Inflammatory macrophage treated with lipopolysaccharide for 1 hour (primary cell): ENCODE measurements around the gene PCCA.
"Not testable (repeated sequence)": the region's sequence is repeated elsewhere in the genome, so short reads cannot be mapped to it uniquely, and the experiment has no call there.

Experiments
- DNase-seq, 2 donors: peaks; one replicate each; pipeline ENCODE4 v3.0.0-alpha.2; 2020 to 2022

PCCA gene

GRCh38 chr13:100247937-100248336 lies 159.0 kb downstream of the PCCA start:
- DNase-seq = no peak

- peak; percentile 16 to 17 for DNase-seq
Measured at GRCh38 chr13:100254002-100254401, 165.1 kb downstream of the PCCA start.

- no peak for DNase-seq
Measured at GRCh38 chr13:100262404-100262803, 173.5 kb downstream of the PCCA start.

DNA sequence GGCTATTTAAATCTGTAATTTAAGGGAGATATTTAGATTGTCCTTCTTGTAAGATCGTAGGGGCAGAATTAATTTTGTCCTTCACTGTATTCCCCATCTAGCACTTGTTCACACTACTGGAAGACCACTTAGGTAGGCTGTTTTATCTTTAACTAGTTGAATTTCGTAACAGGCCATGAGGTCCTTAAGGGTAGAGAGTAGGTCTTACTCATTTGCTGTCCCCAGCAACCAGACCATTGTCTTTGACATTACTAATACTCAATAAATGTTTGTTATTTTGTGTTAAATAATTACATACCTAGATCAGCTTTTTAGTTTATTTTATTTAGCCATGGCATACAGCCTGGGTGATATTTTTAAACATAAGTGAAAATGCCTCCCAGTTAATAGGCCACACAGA lies 177.1 kb downstream of the PCCA start:
- DNase-seq = no peak

DNA sequence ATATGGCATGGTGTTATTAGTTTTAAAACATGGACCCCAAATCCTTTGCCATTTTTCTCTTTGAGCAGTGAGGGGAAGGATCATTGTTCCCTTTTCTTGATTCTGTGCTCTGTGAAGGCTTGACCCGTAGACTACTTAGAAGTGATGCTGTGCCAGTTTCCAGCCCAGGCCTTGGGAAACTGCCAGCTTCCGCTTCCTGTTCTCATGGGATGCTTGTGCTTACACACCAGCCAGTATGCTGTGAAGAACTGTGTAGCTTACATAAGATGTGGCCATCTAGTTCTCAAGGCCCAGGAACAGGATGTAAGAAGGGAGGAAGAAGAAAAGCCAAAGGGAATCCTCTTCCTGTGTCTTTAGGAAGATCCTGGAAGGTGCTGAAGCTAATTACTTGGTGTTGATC lies 180.9 kb downstream of the PCCA start:
- DNase-seq = peak; percentile 10 to 18

DNA sequence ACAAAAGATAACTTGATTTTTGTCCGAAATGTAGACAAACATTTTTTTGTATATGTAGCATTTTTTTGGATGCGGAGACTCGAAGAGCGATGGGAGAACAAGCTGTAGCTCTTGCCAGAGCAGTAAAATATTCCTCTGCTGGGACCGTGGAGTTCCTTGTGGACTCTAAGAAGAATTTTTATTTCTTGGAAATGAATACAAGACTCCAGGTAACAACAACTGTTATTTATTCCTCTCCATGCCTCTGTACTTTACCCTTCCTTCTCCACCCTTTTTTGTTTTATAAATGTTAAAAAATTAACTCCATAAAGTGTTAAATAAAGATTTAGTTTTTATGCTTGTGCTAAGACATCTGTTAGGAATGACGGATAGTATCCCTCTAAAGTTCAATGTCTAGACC lies 184.2 kb downstream of the PCCA start:
- no peak for DNase-seq

GRCh38 chr13:100273552-100273951 lies 184.7 kb downstream of the PCCA start:
- peak; percentile 17 to 38 for DNase-seq

DNA sequence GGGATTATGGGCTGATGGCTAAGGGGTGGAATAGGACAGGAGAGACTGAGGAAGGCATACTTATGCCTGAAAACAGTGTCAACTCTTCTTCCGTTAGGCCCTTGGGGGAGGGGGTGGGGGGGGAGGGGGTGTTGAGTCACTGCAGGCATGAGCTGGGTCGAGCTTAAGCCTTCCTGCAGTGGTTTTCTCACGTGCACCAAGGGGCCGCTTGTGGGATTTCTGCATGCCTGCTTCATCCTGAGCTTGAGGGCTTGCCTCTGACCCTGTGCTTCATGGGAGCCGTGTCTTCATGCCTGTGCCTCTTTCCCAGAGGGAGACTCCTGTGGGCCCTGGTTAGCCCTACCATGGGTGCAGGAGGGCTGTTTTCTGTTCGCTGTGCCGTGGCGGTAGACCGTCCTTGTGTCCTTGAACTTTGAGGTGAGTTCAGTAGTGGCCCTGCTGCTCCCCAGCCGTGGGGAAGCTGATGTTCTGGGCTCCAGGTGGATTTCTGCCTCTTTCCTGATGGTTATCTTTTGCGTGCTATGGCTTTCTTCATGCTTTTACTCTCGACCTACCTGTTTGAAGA lies 186.1 kb downstream of the PCCA start:
- no peak for DNase-seq

DNA sequence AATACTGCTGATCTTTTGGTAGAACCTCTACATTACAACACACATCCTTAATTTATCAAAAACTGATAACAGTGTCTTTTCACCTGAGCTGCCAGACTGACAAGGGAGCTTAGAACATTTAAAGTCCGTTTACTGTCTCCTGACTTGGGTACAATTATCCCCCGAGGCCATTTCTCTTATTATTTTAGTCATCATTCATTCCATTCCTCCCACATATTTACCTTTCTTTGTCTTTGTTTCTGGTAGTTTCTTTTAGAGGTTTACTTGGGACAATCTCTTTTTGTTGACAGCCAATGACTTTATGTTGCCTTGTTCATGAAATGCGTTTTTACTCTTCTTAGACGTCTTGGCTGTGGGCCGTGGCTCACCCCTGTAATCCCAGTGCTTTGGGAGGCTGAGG lies 186.9 kb downstream of the PCCA start:
- no peak for DNase-seq

DNA sequence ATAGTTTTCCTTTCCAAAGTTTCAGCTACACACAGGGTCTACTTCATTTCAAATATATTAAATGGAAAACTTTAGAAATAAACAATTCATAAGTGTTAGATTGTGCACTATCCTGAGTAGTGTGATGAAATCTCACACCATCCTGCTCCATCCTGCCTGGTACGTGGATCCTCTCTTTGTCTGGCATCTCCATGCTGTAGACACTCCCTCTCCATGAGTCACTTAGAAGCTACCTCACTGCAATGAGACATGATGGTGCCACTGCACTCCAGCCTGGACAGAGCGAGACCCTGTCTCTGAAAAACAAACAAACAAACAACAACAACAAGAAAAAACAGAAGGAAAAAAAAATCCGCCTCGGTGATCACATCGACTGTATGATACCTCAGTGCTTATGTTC lies 191.8 kb downstream of the PCCA start:
- no peak for DNase-seq

DNA sequence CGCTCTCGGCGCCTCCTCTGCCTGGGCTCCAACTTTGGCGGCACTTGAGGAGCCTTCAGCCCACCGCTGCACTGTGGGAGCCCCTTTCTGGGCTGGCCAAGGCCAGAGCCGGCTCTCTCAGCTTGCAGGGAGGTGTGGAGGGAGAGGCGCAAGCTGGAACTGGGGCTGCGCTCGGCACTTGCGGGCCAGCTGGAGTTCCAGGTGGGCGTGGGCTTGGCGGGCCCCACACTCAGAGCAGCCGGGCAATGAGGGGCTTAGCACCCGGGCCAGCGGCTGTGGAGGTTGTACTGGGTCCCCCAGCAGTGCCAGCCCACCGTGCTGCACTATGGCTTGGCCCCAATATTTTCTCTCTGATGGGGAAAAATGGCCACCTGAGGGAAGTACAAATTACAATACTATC lies 193.4 kb downstream of the PCCA start:
- not testable (repeated sequence) for DNase-seq

- DNase-seq = no peak
Measured at GRCh38 chr13:100290165-100290801, 201.4 kb downstream of the PCCA start.

GRCh38 chr13:100291624-100292023 lies 202.7 kb downstream of the PCCA start:
- DNase-seq = no peak

DNA sequence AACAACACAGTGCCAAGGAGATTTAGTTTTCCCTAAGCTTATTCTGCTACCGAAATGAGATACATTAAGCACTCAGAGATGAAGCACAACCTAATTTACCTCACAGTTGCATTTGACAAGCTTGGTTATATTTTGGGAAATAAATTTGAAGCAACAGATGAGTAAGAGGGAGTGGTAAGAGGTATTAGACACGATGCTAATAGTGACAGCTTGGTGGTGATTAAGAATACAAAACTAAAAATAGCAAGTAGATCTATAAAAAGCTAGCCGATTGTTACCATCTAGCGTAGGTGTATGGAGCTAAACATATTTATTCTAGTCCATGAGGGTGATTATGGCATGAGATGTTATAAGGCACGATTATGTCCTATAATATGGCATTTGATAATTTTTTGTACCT lies 208.5 kb downstream of the PCCA start:
- DNase-seq = no peak

DNA sequence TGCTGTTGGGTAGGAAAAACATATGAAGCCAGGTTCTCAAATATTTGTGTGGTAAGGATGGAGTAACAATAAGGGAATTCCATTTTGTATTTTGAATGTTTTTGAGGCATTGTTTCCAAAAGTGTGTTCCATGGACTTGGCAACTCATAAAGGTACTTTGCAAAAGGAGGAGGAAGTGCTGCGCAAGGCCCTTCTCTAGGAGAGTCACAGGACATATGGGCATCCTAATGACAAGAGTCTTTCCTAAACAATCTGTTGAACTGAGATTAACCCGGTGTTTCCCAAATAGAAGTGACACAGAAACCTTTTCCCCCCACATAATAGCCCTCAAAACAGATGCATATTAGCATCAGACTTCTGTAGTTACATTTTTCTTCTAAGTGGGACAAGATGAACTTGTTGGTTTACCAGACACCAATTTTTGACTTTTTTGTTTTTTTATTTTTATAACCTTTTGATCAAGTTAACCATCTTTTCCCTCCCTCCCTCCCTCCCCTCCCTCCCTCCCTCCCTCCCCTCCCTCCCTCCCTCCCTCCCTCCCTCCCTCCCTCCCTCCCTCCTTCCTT lies 209.3 kb downstream of the PCCA start:
- no peak for DNase-seq

DNA sequence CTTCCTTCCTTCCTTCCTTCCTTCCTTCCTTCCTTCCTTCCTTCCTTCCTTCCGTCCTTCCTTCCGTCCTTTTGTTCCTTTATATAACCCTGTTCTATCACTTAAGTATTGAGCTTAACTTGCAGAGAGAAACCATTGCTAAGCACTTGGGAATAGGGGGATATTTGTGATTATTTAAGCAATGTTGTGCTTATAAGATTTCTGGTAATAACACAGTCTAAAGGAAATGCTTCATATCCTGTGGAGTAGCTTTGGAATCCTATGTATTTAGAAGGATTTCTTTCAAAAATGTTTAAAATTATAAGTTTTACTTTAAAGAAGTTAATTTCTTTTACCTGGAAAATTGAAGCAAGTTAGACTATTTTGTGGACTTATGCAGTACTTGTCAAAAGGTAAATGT lies 209.8 kb downstream of the PCCA start:
- no peak for DNase-seq

DNA sequence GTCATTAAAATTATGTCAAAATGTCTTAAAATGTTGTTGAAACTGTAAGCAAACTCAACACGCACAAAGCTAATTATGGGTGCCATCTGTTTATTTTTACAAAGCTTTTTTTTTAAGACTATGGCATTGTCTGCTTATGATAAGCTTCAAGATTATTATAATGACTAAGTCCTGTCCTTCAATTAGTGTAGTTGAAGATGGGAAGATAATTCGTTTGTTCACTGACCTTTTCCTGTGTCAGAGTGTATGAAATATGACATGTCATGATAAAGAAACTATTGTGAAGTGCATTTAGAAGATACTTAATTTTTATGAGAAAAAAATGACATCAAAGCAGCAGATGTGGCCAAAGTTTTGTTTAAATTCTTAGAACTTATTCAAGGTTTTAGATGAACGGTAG lies 211.3 kb downstream of the PCCA start:
- no peak for DNase-seq

DNA sequence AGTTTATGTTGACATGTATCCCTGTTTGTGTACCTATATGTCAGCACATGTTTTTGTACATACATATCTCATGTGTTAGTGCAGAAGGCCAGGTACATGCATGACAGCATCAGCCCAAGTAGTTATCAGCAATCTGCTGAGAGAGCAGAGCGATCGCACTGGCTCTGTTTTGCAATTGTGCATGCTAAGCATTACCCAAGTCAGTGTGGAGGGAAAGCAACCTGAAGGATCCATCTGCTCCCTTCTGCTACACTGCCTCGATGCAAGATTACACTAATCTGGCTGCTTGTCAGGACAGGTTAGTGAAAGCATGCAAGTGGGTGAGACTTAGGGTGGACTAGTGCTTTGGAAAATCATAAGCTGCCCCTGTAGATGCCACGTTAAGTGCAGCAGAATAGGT lies 211.8 kb downstream of the PCCA start:
- no peak for DNase-seq

- DNase-seq = no peak
Measured at GRCh38 chr13:100301418-100301817, 212.5 kb downstream of the PCCA start.

GRCh38 chr13:100302391-100302790 lies 213.5 kb downstream of the PCCA start:
- no peak for DNase-seq

DNA sequence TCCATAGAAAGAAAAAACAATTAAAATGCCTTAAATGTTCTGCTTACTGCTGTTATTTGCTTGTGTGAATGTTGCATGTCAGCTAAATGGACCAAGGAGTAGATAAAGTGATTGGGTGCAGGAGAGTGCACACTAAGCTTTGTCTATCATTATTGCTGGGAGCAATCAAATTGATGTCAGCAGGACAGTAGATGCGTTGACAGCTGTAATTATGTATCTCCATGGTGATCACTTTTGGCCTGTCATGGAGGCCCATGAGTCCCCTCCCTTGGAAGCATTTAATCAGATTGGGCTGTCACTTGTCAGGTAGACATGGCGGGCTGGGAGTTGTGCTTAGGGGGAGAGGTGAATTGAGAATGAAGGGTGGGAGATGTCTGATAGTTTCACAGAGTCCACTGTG lies 215.3 kb downstream of the PCCA start:
- DNase-seq = no peak

DNA sequence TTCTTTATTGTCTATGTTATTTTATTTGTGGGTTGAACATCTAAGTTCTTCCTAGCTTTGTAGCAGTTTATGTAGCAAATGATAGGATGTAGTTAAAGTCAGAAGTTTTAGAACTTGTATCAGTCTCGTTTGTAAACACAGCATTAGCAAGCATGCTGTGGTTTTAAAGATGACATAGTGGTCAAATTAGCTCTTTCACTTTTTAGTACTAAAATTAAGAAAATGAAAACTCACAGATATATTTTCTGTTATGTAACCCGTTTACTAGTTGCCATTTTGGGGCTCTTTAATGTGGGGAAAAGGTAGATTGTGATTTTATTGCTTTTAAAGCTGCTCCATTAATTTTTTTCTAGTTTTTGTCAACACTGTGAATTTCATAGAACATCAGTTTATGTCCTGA lies 216.5 kb downstream of the PCCA start:
- DNase-seq = no peak

- DNase-seq = no peak
Measured at GRCh38 chr13:100306030-100306429, 217.1 kb downstream of the PCCA start.

DNA sequence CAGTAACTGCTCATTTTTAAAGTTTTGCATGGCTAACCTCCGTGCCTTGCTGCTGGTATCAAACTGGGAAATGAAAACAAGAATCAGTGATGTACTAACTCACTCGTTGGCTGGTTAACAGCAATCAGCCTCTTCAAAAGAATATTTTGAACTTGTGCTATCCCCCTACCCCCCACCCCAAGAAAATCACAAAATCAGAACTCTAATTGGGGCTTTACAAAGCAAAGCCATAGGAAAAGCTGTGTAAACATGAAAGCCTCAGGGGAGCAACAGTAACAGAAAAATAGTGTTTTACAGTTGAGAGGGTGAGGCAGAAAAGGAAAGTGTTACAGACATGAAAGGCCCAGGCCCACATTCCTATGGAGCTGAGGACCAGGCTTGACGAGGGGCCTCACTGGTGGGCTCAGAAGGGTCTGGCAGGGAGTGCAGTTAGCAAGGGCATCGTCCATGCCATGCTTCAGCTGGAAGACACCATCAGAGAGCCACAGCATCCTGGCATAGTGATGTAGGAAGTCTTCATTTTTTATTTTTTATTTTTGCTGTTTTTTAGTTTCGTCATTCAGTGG lies 217.6 kb downstream of the PCCA start:
- no peak for DNase-seq
